ENCODE results near the gene HLA-A.
A peak's percentile ranks its signal among the peaks of the same experiment; 100 is the strongest.
"Not testable (repeated sequence)": the region's sequence is repeated elsewhere in the genome, so short reads cannot be mapped to it uniquely, and the experiment has no call there.

HLA-A gene

DNA sequence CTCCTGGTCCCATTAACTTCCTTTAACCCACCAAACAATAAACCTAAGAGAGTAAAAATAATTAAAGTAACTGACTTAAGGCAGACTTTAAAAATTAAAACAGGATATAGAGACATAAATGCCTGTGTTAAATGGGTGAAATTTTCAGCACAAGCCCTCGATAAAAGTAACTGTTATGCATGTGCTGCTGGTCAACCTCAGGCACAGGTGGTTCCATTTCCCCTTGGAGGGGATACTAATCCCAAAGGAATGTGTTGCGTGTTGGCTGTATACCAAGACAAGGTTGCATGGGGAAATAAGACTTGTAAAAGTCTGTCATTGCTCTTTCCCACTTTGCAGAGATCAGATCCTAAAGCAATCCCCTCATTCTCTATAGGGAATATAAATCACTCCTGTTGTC lies 25.8 kb downstream of the HLA-A start:
- peaks cover 51% of the 10 kb centered on the region for H3K4me1 ChIP-seq
- no peaks in the 10 kb centered on the region for H4K20me1 ChIP-seq
- peaks cover under 1% of the 10 kb centered on the region; the same call in 1 of the 2 replicates for H3K27me3 ChIP-seq
- peak overlapping the region; percentile 91; the same call in 1 of the 2 replicates for H3K4me2 ChIP-seq
- H3K36me3 ChIP-seq, result no peaks in the 10 kb centered on the region
- no peak overlapping the region for H3K27ac ChIP-seq
- TF ChIP-seq Cebpa-rat (IDR thresholded peaks at IDR 0.05), result no peak
- no peak overlapping the region for H3K4me3 ChIP-seq
- H3K9ac ChIP-seq, result no peak overlapping the region
- no peaks in the 10 kb centered on the region for H3K9me3 ChIP-seq

DNA sequence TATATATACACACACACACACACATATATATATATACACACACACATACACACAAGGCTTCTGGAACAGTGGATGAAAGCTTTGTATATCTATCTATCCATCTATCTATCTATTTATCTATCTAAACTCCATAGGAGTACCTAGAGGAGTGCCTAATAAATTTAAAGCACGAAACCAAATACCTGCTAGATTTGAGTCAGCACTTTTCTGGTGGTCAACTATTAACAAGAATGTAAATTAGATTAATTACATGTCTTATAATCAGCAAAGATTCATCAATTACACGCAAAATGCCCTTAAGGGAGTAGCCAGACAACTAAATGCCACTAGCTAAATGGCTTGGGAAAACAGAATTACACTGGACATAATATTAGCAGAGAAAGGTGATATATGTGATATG lies 26.6 kb downstream of the HLA-A start:
- TF ChIP-seq Cebpa-rat (IDR thresholded peaks at IDR 0.05), result no peak
- Histone ChIP-seq H3K36me3 (no peaks in the 10 kb centered on the region), H3K27ac (no peak overlapping the region), H4K20me1 (no peaks in the 10 kb centered on the region), H3K4me3 (no peak overlapping the region), H3K4me1 (peaks cover 51% of the 10 kb centered on the region), H3K4me2 (no peak overlapping the region), H3K9ac (no peak overlapping the region), H3K9me3 (no peaks in the 10 kb centered on the region), H3K27me3 (peaks cover 8% of the 10 kb centered on the region)

GRCh38 chr6:29970711-29971110 lies 28.4 kb downstream of the HLA-A start:
- no peak overlapping the region for H3K4me2 ChIP-seq
- H3K4me1 ChIP-seq, result peaks cover 36% of the 10 kb centered on the region
- TF ChIP-seq Cebpa-rat (IDR thresholded peaks at IDR 0.05), result no peak

DNA sequence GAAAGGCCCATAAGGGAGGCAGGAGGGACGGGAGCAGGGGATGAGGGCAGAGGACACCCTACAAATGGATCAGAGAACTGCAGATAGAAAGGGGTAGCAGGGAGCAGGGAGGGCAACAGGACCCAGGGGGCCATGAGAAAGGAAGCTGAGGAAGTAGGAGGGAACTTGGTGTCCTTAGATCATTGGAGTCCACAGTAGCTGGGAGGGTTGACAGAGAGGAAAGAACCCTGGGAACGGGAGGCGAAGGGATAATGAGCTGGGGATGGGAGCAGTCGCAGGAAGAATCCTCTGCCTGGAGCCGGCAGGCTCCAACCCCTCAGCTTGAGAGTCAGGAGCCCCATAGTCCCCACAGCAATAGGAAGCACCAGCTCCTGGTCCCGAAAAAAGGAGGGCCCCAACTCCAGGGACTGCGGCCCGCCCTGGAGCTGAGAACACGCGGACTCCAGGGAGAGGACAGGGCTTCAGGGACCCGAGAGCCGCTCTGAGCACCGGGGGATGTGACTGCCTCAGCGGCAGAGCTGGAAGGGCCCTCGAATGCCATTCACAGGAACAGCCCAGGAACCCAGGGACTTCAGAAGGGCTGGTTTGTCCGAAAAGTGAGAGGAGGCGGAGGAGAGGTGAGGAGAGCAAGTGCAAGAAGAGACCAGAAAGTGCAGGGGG lies 32.7 kb downstream of the HLA-A start:
- Histone ChIP-seq H3K27me3 (peaks cover 55% of the 10 kb centered on the region), H3K36me3 (no peaks in the 10 kb centered on the region), H3K9me3 (peaks cover 3% of the 10 kb centered on the region; the same call in 1 of the 2 replicates), H3K4me1 (peaks cover 8% of the 10 kb centered on the region), H3K9ac (no peak overlapping the region), H3K27ac (no peak overlapping the region), H3K4me2 (no peak overlapping the region), H3K4me3 (no peak overlapping the region), H4K20me1 (peaks cover 27% of the 10 kb centered on the region; the same call in 1 of the 2 replicates)
- TF ChIP-seq Cebpa-rat (IDR thresholded peaks at IDR 0.05), result no peak

More at GRCh38 chr6:29970711-29971110, 28.4 kb downstream of the HLA-A start:
- Histone ChIP-seq H3K9me3 (no peaks in the 10 kb centered on the region), H3K27me3 (peaks cover 25% of the 10 kb centered on the region), H3K36me3 (no peaks in the 10 kb centered on the region), H3K27ac (no peak overlapping the region), H4K20me1 (peaks cover 9% of the 10 kb centered on the region; the same call in 1 of the 2 replicates), H3K4me3 (no peak overlapping the region), H3K9ac (no peak overlapping the region)

DNA sequence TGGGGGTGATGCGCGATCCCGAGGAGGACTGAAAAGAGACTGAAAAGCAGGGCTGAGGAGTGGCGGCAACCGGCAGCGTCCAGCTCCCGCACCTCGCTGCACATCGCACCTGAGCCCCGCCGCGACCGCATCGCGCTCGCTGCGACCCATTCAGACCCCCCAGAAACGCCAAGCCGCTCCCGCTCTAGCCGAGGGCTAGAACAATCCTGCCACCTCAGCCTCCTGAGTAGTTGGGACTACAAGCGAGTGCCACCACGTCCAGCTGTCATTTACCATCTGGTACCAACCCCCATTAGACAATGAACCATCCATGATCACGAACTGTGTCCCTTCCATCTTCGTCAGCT lies 33.2 kb downstream of the HLA-A start:
- peaks cover 27% of the 10 kb centered on the region; the same call in 1 of the 2 replicates for H4K20me1 ChIP-seq
- TF ChIP-seq Cebpa-rat (IDR thresholded peaks at IDR 0.05), result no peak
- H3K36me3 ChIP-seq, result no peaks in the 10 kb centered on the region
- H3K27ac ChIP-seq, result no peak overlapping the region
- H3K27me3 ChIP-seq, result peaks cover 55% of the 10 kb centered on the region
- H3K9me3 ChIP-seq, result peaks cover 4% of the 10 kb centered on the region; the same call in 1 of the 2 replicates
- H3K4me1 ChIP-seq, result peaks cover 8% of the 10 kb centered on the region
- H3K4me3 ChIP-seq, result no peak overlapping the region
- H3K9ac ChIP-seq, result no peak overlapping the region
- no peak overlapping the region for H3K4me2 ChIP-seq

- H3K27ac ChIP-seq, result no peak overlapping the region
Measured at GRCh38 chr6:29976253-29976587, 33.9 kb downstream of the HLA-A start.

GRCh38 chr6:29976588-29977424 lies 34.5 kb downstream of the HLA-A start:
- Histone ChIP-seq H3K9me3 (peaks cover 6% of the 10 kb centered on the region; the same call in 1 of the 2 replicates), H3K4me2 (peak overlapping the region; percentile 61), H4K20me1 (peaks cover 27% of the 10 kb centered on the region; the same call in 1 of the 2 replicates), H3K27ac (no peak overlapping the region), H3K27me3 (peaks cover 55% of the 10 kb centered on the region), H3K4me3 (peak overlapping the region; percentile 43), H3K4me1 (peaks cover 8% of the 10 kb centered on the region), H3K36me3 (no peaks in the 10 kb centered on the region), H3K9ac (no peak overlapping the region)
- TF ChIP-seq Cebpa-rat (IDR thresholded peaks at IDR 0.05), result no peak

More at GRCh38 chr6:29976253-29976587, 33.9 kb downstream of the HLA-A start:
- Histone ChIP-seq H3K4me3 (peak overlapping the region; percentile 43), H3K4me2 (peak overlapping the region; percentile 61), H4K20me1 (peaks cover 27% of the 10 kb centered on the region; the same call in 1 of the 2 replicates), H3K9ac (no peak overlapping the region), H3K9me3 (peaks cover 6% of the 10 kb centered on the region; the same call in 1 of the 2 replicates), H3K27me3 (peaks cover 55% of the 10 kb centered on the region), H3K36me3 (no peaks in the 10 kb centered on the region), H3K4me1 (peaks cover 8% of the 10 kb centered on the region)
- no peak for TF ChIP-seq Cebpa-rat (IDR thresholded peaks at IDR 0.05)

GRCh38 chr6:29977425-29977727 lies 35.0 kb downstream of the HLA-A start:
- H3K27me3 ChIP-seq, result peaks cover 55% of the 10 kb centered on the region
- H4K20me1 ChIP-seq, result peaks cover 27% of the 10 kb centered on the region; the same call in 1 of the 2 replicates
- no peak overlapping the region for H3K27ac ChIP-seq
- peaks cover 6% of the 10 kb centered on the region; the same call in 1 of the 2 replicates for H3K9me3 ChIP-seq
- peak overlapping the region; percentile 43 for H3K4me3 ChIP-seq
- no peaks in the 10 kb centered on the region for H3K36me3 ChIP-seq
- H3K4me2 ChIP-seq, result peak overlapping the region; percentile 61
- no peak for TF ChIP-seq Cebpa-rat (IDR thresholded peaks at IDR 0.05)
- peaks cover 3% of the 10 kb centered on the region for H3K4me1 ChIP-seq
- no peak overlapping the region for H3K9ac ChIP-seq

- not testable (repeated sequence) for H3K36me3 ChIP-seq, H3K9ac ChIP-seq, H3K9me3 ChIP-seq, H3K4me2 ChIP-seq, H3K4me3 ChIP-seq, H3K4me1 ChIP-seq, H3K27ac ChIP-seq
- Histone ChIP-seq H3K27me3 (peaks cover 37% of the 10 kb centered on the region), H4K20me1 (peaks cover 25% of the 10 kb centered on the region; the same call in 1 of the 2 replicates)
Measured at GRCh38 chr6:29980013-29980412, 37.7 kb downstream of the HLA-A start.

DNA sequence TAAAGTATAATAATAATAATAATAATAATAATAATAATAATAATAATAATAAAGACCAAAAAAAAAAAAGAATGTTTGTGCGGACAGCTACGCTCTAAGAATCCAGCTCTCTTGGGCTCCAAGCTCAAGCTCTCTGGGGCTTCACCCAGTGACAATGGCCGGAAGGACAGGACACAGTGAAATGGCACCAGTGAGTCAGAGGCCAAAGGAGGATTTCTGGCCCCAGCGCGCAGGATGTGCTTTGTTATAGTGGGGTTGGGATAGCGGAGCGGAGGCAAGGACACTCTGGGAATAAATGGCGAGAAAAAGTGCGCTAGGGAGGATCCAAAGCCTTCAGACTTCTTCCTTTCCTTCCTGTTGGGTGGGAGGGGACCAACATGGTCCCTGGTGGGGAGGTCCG lies 38.2 kb downstream of the HLA-A start:
- no peak overlapping the region for H3K9ac ChIP-seq
- peaks cover 6% of the 10 kb centered on the region; the same call in 1 of the 2 replicates for H3K9me3 ChIP-seq
- no peak for TF ChIP-seq Cebpa-rat (IDR thresholded peaks at IDR 0.05)
- no peak overlapping the region for H3K4me2 ChIP-seq
- H3K27ac ChIP-seq, result no peak overlapping the region
- peaks cover 20% of the 10 kb centered on the region; the same call in 1 of the 2 replicates for H4K20me1 ChIP-seq
- no peak overlapping the region for H3K4me3 ChIP-seq
- peaks cover 32% of the 10 kb centered on the region for H3K27me3 ChIP-seq
- no peaks in the 10 kb centered on the region for H3K36me3 ChIP-seq
- peaks cover 1% of the 10 kb centered on the region for H3K4me1 ChIP-seq

Measured in BLaER1 (cell line).